Measurements from ENCODE around the gene ISG20L2.

Gene ISG20L2

DNA sequence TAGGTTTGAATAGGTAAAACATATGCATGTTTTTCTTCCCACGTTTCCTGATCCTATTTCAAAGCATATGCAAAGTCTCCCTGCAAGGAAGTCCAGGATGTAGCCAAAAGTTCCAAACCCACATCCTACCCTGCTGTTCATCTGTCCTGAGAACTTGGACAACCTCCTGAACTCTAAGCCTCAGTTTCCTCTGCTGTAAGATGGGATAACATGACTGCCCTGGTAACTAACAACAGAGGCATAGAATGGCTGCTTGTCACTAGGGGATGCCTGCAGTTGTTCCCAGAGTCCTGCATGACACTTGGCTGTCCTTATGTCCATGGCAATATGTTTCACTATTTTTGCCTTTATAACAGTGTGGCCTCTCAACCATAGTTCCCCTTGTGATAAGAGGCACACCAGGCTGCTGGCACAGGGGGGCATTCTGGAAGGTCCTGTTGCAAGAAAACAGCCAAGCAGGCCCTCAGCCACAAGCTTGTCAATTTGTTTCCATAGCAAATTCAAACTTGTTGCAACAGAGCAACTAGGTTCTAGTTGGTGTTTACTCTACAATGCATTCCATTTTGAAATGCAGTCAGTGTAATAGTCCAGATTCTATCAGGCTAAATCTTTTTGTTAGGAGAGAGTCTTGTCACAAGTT lies 24.4 kb upstream of the ISG20L2 start:
- DNase-seq (ENCODE audit: low read depth in 3 of 3), result no peak

GRCh38 chr1:156751757-156752481 lies 23.4 kb upstream of the ISG20L2 start:
- peak; percentile 93 to 99 (median 96) for DNase-seq (ENCODE audit: low read depth in 3 of 3)

DNA sequence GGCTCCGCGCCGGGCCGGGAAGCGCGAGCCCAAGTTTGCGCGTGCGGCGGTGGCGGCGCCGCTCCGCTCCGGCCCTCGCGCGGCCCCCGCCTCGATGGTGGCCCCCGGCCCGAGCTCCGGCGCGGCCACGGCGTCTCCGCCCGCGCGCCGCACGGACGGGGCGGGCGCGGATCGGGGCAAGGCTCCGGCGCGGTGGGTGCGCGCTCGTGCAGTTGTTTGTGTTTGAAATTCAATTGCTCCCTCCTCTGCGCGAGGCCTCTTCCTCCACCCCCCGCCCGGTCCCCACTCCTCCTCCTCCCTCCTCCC lies 22.8 kb upstream of the ISG20L2 start, which contains the start of gene HDGF:
Gene HDGF, minus strand, starts transcription at position 225 of the 306 bp plus-strand sequence. CDS start 246 bp downstream, outside the sequence.
- no peak for DNase-seq (ENCODE audit: low read depth in 3 of 3)

DNA sequence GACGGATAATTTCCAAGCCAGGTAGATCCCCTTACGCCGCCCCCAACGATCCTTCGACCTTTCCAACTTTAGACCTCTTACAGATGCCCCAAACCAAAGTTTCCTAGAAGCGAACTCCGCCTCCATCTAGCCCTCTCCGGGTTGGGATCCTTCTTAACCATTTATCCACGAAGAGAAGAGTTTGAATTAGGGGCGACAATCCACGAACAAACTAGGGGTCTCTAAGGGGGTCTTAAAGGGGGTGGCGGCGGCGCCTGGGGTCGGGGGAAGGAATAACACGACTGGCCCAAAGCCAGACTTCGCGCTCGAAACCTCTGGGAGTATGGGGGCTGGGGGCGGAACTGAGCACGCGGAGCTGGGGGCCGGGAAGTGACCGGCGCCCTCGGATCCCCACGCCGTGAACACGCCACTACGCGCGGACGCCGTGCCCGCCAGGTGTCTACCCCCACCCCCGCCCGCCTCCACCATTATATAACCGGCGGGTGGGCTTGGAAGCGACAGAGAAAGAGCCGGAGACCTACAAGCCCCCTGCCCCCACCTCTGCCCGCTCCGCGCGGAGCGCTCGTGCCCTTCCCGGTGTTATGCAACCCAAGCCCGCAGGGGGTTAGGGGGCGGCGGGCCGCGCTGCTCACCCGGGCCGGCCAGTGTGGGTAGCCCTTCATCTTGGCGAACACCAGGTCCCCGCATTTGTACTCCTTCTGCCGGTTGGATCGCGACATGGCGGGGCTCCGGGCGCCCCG lies 22.3 kb upstream of the ISG20L2 start:
- no peak for DNase-seq (ENCODE audit: low read depth in 3 of 3)

DNA sequence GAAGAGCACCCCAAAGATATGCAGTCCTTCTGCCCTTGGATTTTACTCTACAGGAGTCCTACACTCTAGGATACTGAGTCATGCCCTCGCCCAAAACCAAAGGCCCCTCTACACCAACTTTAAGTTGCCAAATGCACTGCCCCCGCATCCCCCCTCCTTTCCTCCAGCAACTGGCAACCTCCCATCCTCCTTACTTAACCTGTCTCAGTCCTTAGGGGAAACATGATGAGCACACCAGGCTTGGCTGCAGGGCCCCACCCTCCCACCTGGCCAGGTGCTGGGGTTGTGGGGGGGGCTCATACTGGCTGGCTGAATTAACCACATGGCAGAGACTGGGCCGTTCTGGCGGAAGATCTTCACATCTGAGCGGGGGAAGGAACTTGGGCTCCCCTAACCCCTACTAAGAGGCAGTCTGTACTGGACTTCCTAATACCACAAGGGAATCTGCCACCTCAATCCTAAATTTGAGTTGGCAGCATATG lies 21.7 kb upstream of the ISG20L2 start:
- DNase-seq (ENCODE audit: low read depth in 3 of 3), result peak in 1 of 3 experiments; percentile 28

- no peak for DNase-seq (ENCODE audit: low read depth in 3 of 3)
Observed at GRCh38 chr1:156749419-156750118, 21.0 kb upstream of the ISG20L2 start.

- no peak for DNase-seq (ENCODE audit: low read depth in 3 of 3)
Observed at GRCh38 chr1:156748670-156749418, 20.3 kb upstream of the ISG20L2 start.

- no peak for DNase-seq (ENCODE audit: low read depth in 3 of 3)
Observed at GRCh38 chr1:156747742-156748669, 19.4 kb upstream of the ISG20L2 start.

- DNase-seq (ENCODE audit: low read depth in 3 of 3), result peak in 1 of 3 experiments; percentile 61
Observed at GRCh38 chr1:156746728-156747631, 18.4 kb upstream of the ISG20L2 start.

GRCh38 chr1:156746406-156746727 lies 17.8 kb upstream of the ISG20L2 start:
- no peak for DNase-seq (ENCODE audit: low read depth in 3 of 3)

GRCh38 chr1:156745881-156746280 lies 17.3 kb upstream of the ISG20L2 start:
- DNase-seq (ENCODE audit: low read depth in 3 of 3), result no peak

GRCh38 chr1:156744786-156745419 lies 16.3 kb upstream of the ISG20L2 start:
- DNase-seq (ENCODE audit: low read depth in 3 of 3), result no peak

DNA sequence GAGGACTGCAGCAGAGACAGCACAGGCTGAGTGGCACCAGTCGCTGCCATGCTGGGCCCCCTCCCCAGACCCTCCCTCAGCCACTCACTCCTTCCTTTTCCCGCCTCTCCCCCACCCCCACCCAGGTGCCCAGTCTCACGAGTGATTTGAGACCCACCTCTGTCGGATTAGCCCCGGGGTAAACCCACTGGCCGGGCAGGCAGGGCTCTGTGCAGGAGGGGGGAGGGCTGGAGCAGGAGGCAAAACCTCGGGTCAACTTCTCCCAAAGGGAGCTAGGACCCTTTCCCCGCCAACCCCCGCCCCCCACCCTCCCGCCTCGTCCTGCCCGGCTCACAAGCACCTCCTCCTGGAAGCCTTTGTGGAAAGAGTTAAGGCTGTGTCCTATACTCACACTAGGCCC lies 15.8 kb upstream of the ISG20L2 start:
- DNase-seq (ENCODE audit: low read depth in 3 of 3), result no peak

- DNase-seq (ENCODE audit: low read depth in 3 of 3), result no peak
Observed at GRCh38 chr1:156743367-156744302, 15.1 kb upstream of the ISG20L2 start.

DNA sequence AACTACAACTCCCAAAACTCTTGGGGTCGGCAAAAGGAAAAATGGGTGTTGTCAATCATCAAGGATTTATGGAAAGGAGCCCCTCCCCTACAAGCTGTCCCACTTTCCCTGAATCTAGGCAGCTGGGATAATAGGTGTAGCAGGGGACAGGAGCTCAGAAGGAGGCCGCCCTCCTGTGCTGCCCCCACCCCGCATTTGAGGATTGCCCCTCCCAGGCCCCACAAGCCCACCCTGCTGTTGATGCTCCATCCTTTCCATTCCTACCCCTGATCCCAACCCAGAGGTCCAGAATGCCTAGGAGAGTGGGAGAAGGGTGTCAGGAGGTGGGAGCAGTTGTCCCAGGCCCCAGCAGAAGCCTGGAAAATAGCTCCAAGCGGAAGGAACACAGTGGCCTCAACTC lies 14.2 kb upstream of the ISG20L2 start:
- DNase-seq (ENCODE audit: low read depth in 3 of 3), result no peak

GRCh38 chr1:156742017-156742416 lies 13.5 kb upstream of the ISG20L2 start:
- no peak for DNase-seq (ENCODE audit: low read depth in 3 of 3)

DNA sequence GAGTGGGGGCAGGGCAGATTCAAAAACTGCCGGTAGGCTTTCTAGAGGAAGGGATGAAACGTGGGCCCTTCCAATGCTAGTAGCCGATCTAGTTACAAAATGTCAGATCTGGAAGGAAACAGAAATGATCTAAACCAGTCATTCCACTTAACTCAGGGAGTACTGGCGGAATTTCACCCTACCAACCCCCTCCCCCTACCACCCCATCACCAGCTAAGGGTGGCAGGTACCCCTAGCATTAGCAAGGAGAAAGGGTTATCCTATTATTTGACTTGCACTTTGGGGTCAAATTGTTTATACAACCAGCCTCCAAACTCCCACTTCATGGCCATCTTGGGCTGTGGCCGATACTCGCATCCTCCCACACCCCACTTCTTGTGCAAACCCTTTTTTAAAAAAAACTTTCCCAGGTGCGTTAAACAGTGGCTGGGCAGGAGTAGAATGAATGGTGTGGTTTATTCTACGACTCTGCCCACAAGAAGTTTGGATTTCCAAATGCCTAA lies 13.0 kb upstream of the ISG20L2 start:
- no peak for DNase-seq (ENCODE audit: low read depth in 3 of 3)

Measured in stimulated activated CD4-positive, alpha-beta T cell treated with anti-CD3 and anti-CD28 coated beads, TNF-alpha, amount 100 ng/mL, for 24 hours (primary cell).